ENCODE results near the gene MRPL17.

Gene MRPL17

GRCh38 chr11:6654281-6655019, 28.7 kb downstream of the MRPL17 start:
- no peak for DNase-seq (ENCODE audit: low read depth)

- no peak for DNase-seq (ENCODE audit: low read depth)
Measured at GRCh38 chr11:6653656-6654055, 29.5 kb downstream of the MRPL17 start.

GRCh38 chr11:6653097-6653496, 30.0 kb downstream of the MRPL17 start:
- no peak for DNase-seq (ENCODE audit: low read depth)

- DNase-seq (ENCODE audit: low read depth): no peak
Measured at GRCh38 chr11:6652182-6652581, 31.0 kb downstream of the MRPL17 start.

- DNase-seq (ENCODE audit: low read depth): no peak
Measured at GRCh38 chr11:6650980-6651379, 32.2 kb downstream of the MRPL17 start.

GRCh38 chr11:6650104-6650503, 33.0 kb downstream of the MRPL17 start:
- DNase-seq (ENCODE audit: low read depth): no peak

- no peak for DNase-seq (ENCODE audit: low read depth)
Measured at GRCh38 chr11:6648501-6648900, 34.6 kb downstream of the MRPL17 start.

GRCh38 chr11:6647836-6648235, 35.3 kb downstream of the MRPL17 start:
- no peak for DNase-seq (ENCODE audit: low read depth)

GRCh38 chr11:6646918-6647679, 36.0 kb downstream of the MRPL17 start:
- no peak for DNase-seq (ENCODE audit: low read depth)

GRCh38 chr11:6646576-6646917, 36.6 kb downstream of the MRPL17 start:
- no peak for DNase-seq (ENCODE audit: low read depth)

- no peak for DNase-seq (ENCODE audit: low read depth)
Measured at GRCh38 chr11:6646071-6646470, 37.1 kb downstream of the MRPL17 start.

GRCh38 chr11:6642957-6643356, 40.2 kb downstream of the MRPL17 start:
- DNase-seq (ENCODE audit: low read depth): no peak

- DNase-seq (ENCODE audit: low read depth): no peak
Measured at GRCh38 chr11:6640985-6641701, 42.0 kb downstream of the MRPL17 start.

- DNase-seq (ENCODE audit: low read depth): no peak
Measured at GRCh38 chr11:6640036-6640984, 42.8 kb downstream of the MRPL17 start.

- no peak for DNase-seq (ENCODE audit: low read depth)
Measured at GRCh38 chr11:6638429-6638828, 44.7 kb downstream of the MRPL17 start.

- no peak for DNase-seq (ENCODE audit: low read depth)
Measured at GRCh38 chr11:6637871-6638270, 45.3 kb downstream of the MRPL17 start.

- DNase-seq (ENCODE audit: low read depth): no peak
Measured at GRCh38 chr11:6636480-6636879, 46.7 kb downstream of the MRPL17 start.

- DNase-seq (ENCODE audit: low read depth): no peak
Measured at GRCh38 chr11:6635082-6635932, 47.8 kb downstream of the MRPL17 start.

GRCh38 chr11:6634534-6634933, 48.6 kb downstream of the MRPL17 start:
- DNase-seq (ENCODE audit: low read depth): no peak

- no peak for DNase-seq (ENCODE audit: low read depth)
Measured at GRCh38 chr11:6633422-6634408, 49.4 kb downstream of the MRPL17 start.
